Occipital lobe (tissue), 2 donors: ENCODE measurements around the gene BLNK. TPM values are rescaled to one million over a fixed set of nuclear protein-coding genes. Genes with fewer than 3 reads are reported as not detected.

Source experiments
- DNase-seq: peaks from one replicate; lab custom pipeline; 2025; lab: John Stamatoyannopoulos, UW
- total RNA-seq: library from RNA; depleted of rRNA; stranded (reverse); fragments of >200 nt; gene quantifications from one replicate; pipeline ENCODE4 v1.2.3, GENCODE V29; 2014

Gene BLNK
- total RNA-seq, 1 donor from 2014 or later = 0.78 TPM

DNA sequence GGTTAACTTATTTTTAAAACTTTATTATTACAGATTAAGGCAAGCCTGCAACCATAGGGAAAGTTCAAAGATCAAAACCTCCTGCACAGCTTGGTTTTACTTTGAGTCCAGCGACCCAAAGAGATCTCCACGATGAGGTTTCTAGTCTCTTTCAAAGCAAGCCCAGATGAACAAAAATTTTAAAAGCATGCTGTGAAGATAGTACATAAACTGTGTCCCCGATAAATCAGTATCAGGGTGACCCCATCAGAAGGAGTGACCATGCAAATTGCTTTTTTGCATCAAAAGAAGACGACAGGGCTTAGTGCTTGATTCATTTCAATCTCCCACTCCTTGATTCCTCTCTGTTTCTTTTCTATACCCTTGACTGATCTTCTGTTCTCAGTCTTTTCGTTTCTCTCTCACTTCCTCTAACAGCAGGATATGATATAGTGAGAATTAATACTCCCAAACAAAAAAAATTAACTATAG, 16.8 kb upstream of the BLNK start:
- DNase-seq = no peak

DNA sequence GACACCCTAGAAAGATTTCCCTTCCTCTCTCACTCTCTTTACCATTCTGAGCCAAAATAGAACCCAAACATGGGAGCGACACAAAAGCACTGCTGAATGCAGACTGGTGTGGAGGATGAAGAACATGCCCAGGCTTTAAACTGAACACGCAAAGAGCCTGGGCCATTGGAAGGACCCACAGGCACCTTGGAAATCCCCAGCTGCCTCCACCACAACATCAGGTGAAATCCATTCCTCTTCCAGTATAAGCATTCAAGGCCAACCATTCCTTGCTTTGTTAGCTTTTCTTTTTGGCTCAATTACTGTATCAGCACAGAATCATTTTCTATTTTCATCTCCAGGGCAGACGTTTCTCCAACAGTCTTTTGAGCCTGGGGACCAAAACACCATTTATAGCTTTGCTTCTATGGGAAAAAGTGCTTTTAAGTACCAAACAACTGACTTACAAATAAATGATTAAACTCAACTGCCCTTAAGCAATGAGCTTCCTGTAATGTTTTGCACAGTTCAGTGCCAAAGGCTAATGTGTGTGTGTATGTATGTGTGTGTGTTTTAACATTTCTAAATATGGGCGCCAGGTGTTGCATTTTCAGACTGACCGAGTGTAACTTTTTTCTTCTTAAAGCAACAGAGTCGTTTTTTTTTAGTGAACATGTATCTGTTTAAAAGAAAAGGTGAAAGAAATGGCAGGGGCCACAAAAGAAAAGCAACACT, 16.2 kb upstream of the BLNK start:
- DNase-seq = no peak

DNA sequence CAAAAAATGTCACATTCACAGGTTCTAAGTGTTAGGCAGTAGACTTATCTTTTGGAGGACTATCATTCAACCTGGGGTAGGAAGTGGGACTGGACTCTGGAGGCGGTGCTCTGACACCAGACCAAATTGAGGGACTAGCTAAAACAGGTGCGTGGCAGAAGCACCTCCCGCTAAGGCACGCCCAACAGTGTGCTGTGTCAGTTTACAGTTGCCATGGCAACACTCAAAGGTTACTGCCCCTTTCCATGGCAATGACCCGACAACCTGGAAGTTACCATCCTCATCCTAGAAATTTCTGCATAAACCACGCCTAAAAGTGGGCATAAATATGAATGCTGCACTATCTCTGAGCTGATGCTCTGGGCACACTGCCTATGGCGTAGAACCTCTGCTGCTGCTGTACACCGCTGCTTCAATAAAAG, 14.0 kb upstream of the BLNK start:
- DNase-seq = no peak

DNA sequence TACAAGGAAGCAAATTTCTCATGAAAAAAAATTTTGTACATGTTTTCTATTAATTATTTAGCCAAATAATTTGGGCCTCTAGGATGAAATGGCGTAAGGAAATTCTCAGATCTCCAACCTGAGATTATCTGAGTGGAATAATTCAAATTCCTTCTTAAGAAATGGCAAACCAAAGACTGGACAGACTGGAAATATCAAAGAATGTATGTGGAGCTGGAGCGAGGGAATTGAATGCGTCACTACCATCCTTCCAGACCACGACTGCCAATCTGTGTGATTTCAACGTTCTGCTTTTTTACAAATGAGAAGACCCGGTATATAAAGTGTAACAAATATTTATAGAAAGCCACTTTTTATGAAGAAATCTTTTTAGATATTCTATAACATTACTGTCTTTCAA, 12.4 kb upstream of the BLNK start:
- no peak for DNase-seq

DNA sequence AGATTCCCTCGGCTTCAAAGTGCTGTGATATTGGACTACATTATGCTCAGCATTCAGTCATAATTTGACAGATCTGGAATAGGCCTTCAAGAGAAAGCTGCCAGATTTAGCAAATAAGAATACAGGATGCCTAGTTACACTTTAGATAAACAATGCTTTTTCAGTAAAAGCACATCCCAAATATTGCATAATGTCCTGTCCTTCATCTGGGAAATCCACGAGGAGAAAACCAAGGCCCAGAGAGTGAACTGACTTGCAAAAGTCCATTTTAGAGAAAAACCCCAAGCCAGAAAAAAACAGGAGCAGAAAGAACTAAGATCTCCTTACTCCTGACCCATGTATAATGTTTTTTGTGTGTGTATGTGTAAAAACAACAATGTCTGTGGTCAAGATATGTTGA, 12.0 kb upstream of the BLNK start:
- DNase-seq = no peak

DNA sequence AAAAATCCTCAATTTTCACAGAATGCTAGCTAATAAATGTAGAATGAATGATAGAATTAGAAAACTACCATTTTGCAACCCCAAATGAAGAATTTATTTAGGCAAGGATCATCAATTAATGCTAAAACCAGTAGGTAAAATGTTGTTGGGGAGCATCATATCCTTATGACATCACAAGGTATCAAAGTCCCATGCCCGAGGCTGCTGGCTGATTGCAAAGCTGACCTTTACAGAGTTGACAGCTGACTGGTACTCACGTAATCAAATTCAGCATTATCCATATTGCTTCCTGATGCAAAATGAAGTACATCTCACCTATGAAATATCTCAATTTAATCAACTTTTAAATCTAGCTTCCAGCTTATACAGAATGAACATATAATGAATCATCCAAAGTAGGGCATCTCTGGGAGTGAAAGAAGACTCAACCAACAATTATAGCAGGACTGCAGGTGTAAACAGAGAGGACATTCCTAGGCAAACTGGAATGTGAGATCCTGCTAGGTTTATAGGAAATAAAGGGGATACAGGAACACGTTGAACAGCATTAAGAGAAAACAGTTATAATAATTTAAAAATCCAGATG, 10.2 kb upstream of the BLNK start:
- DNase-seq = no peak

DNA sequence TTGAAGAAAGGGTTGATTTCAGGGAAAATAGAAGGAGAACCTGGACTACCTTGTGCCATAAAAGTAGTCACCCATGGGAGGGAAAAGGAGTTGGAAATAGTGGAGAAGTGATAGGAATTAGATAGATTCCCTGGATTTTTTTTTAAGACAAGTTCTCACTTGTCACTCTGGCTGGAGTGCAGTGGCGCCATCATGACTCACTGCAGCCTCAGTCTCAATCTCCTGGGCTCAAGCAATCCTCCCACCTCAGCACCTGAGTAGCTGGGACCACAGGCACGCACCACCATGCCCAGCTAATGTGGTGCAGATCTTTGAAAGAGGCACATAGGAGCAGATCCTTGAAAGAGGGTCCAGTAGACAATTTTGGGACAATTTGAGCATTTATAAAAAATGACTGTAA, 9.5 kb upstream of the BLNK start:
- DNase-seq = no peak

DNA sequence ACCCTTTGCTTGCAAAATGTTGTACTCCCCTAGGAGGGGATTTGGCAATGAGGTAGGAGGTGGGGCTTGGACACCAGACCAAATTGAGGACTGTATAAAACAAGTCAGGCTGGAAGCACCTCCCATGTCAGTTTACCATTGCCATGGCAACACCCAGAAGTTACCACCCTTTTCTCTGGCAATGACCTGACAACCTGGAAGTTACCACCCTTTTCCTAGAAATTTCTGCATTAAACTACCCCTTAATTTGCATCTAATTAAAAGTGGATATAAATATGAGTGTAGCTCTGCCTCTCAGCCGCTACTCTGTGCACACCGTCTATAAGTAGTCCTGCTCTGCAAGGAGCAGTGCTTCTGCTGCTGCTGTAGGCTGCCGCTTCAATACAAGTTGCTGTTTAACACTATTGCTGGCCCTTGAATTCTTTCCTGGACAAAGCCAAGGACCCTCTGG, 7.8 kb upstream of the BLNK start:
- DNase-seq = no peak

DNA sequence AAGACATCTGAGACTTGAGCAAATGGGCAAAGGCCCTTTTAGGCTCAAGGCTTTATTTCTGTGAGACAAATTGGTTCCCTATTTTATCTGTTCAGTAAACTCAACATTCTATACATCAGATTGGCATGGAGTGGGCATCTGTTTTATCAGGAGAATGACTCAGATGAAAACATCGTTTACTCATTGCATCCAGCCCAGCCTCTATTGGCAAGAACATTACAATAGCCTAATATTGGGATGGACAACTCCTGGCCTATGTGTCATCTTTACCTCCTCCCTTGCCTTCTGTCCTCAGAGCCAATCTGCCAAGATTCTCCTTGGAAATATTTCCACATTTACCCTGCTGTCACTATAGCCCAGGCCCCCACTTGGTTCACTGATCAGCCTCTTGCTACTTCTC, 5.5 kb upstream of the BLNK start:
- DNase-seq = no peak

DNA sequence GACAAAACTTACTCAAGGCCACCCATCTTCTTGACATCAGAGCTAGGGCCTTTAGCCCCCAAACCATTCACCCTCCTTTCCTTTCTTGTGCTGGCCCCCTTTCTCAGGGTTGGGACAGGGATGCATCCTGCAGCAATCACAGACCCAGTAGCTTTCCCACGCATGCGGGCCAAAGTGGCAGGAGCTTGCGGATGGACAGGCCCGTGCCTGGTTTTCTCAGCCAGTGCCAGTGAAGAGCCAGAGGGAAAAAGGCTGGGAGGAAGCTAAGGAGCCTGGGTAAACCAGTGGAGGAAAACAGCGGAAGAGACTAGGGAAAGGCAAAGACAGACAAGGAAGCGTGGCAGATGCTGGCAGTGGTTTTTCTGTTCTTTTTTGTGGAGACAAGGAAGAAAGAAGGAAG, 5.1 kb upstream of the BLNK start:
- DNase-seq = no peak

DNA sequence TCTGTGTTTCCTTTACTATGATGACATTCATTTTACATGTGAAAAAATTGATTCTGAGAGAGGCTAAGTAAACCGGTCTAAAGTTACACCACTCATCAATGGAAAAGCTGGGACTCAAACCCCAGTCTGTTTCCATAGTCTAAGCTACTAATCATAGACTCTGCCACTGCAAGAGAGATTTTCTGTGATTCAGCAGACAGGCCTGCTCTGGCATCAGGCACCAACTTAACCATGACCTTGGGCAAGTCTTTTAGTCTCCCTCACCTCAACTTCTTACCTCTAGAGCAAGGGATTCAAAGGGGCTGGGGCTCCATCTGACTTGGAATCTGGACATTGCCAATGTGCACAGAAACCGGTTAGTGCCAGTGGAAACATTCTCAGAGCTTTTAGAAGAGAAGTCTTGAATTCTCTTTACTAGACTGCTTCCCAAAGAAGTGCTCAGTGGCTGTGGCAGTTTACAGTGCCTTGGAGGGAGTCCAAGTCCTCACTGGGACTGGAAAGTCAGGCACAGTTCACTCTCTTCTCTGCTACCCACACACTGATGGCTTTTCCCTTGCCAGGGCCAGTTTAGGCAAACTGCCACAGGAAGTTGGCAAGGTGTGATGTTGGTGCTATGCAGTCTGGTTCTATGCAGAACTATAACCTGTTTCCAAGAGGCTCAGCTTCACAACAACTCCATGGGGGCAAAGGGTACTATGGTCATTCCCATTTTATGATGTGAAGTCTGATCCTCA, 4.5 kb upstream of the BLNK start:
- DNase-seq = no peak

DNA sequence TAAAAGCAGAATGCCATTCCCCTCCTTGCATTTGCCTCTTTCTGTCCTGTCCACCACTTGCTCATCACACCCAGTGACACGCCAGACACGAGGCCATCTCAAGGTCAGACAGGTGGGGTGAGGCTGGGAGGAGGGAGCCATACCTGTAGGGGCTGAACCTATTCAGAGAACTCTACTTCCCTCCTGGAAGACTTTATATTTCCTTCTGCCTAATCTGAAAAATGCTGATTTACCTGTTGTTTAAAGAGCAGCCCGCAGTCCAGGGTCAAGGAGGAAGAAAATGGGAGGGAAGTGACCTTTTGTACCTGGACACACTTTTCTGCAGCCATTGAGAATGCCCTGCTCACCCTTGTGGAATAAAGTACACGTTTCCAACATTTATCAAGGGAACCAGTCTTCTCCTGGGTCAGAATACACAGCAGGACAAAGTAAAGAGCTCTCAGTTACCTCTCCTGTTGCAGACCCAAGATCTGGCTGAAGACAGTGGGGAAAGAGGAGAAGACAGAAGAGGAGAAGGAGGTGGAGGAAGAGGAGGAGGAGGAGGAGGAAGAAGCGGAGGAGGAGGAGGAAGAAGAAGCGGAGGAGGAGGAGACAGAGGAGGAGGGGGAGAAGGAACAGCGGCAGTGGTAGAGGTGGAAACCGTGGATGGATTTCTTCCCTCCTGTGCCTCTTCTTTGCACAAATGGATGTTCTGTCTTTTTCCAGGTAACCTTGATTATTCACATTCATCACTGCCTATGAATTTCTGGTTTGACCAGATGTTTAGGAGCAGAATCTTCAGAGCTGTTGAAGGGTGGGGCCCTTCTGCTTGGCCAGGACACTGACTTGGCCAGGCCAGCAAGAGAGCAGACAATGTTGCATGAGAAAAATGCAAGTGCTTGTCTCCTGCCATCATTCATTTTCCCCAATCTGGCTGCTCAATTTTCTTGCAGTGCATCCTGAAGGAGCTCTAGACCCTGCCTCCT, 1.2 kb upstream of the BLNK start:
- DNase-seq = no peak

DNA sequence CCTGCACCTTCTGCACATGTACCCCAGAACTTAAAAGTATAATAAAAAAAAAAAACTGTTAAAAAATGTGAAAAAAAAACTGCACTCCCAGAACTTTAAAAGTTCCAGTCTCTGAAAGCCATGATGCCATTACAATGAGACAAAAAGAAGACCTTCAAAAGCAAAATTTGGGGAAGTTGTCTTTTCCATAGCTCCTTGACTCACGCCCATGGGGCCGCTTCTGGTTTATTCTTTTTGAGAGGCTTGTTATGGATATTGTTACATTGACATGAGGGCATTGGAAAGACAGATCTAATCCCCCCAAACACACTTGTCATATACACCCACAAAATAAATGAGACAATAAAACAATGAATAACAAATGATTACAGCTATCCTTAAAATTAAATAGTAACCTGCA, 798 bp downstream of the BLNK start:
- no peak for DNase-seq

DNA sequence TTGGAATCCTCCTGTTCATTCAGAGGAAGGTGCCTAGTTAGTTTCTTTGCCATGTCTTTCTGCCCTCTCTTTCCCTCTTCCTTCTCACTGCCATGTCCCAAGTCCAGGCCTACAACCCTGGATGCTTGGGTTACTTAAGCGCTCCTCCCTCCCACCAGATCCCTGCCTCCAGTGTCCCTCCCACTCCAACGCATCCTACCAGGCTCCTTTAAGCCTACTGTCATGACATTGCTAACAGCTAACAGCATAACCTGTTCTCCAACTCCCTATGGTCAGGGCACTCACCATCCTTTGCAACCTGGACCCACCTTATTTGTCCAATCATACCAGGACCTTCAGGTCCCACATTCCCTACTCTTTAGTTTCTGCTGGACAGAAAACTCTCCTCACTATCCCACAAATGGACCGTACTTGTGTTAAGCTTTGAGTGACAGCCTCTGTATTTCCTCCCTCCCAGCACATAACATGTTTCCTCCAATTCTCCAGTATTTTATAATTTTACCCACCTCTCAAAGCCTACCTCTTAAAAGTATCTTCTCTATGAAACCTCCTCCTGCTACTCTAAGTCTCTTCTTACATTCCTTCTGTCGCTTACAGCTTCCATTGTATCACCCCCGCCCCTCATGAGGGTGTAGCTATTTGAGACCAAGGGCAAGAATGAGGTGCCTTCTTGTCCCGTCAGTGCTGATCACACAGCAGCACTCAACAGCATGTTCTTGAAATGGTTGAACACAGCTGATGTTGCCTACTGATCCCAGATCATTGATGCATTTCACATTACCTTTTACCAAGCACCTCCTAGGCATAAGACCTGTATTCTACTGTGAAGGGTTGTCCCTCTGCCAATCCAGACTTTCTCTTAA, 1.7 kb downstream of the BLNK start:
- DNase-seq = no peak

DNA sequence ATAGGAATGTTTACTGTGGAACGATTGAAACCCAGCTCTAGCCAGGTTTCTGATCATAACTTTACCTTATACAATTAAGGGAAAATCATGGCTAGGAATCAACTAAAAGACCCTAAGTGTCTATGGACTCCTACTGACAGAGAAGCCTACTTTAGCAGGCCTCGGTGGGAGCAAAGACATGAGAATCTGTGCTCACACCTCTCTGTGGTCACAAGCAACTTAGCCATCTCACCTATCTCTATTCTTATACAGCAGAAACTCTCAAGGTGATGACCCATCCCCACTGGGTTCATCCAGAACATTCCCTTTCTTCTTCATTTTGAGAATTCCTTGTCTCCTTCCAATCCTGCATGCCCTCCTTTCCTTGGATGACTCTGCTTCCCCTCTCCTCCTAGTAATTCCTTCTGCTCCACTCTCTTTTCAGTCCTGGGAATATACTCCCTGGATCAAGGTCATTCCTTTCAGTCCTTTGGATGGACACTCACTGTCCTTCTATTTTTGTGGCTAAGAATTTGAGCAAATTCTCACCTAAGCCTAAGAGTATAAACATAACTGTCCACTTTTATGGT, 2.9 kb downstream of the BLNK start:
- DNase-seq = no peak

DNA sequence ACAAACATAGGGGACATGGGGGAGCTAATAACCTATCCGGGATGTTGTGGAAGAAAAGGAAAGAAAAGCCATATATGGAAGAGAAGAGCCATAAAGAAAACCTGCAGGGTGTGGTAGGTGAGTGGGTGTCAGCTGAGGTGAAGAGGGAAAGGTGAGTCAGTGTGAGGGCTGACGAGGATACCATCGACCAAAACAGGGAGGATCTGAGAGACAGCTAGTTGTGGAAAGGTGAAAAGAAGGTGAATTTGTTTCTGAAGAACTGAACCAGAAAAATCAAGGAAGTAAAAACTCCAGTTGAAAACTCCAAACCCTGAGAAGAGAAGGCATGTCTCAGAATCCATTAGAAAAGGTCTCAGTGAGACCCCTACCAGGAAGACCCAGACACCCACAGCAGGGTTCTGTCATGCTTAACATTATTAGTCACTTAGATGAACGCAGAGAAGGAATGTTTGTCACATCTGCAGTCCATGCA, 4.1 kb downstream of the BLNK start:
- DNase-seq = no peak

DNA sequence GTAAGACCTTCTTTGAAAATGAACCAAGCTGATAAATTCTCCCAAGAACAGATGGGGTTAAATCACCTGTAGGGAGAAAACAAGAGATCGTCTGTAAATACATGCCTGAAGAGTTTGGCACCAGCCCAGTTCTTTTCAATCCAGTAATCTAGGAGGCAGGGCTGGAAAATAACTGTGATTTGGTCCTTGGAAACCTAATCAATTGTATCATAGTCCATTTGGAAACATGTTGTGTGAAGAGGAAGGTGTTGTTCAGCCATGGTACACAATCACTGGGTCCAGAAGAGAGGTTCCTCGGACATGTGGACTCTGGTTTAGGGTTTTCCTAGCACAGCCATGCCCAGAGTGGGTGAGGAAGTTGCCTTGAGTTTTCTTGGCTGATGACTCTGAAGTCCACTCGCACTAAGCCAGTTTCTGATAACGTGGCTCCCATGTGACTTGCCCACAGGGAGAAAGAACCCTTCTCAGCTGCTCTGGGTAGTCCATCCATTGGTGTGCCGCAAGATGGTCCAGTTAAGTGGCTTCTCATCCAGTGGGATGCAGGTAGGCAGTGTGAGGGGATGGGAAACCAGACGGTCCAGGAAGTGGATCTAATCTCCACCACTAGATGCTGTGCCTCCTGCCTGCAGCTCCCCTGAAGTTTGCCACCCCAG, 5.1 kb downstream of the BLNK start:
- no peak for DNase-seq

DNA sequence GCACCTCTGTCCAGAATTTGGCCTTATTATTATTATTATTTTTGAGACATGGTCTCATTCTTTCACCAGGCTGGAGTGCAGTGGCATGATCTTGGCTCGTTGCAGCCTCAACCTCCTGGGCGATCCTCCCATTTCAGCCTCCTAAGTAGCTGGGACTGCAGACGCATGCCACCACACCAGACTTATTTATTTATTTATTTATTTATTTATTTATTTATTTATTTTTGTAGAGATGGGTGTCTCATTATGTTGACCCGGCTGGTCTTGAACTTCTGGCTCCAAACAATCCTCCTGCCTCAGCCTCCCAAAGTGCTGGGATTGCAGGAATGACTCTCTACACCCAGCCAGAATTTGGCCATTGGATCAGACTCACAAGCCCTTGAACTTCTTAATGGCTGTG, 6.4 kb downstream of the BLNK start:
- DNase-seq = no peak

DNA sequence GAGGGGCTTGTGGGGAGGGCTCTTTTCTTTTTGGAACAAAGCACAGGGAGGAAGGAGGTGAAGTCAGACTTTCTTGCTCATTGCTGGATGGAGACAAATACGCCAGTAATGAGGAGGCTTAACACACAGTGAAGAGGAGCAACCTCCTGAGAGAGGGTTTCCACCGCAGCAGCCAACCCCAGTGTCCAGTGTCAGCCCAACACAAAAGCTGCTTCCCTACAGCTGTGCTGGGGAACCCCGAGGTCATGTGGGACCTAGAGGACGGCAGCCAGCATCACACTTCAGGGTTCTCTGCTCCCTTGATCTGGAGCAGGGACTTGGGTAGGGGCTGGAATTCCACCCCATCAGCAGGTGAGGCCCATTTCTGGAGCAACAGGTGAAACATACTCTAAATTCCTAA, 7.7 kb downstream of the BLNK start:
- no peak for DNase-seq

DNA sequence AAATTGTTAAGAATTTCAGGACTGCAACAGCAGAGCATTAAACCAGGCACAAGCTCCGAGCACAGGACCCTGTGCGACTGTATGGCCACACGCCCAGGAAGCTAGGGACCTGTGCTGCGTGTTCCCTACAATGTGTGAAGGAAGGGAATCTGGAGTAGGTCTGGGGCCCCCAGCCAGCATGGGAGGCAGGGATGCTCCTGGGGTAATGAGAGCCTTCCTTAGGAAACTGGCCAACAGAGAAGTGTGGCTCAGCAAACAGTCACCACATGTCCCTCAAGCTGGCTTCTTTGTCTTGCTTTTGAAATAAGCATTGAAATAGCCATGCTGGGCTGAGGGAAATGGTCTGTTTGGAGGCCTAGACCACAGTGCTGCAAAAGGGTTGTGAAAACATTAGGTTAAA, 8.2 kb downstream of the BLNK start:
- DNase-seq = no peak
